MM.1S (cell line): ENCODE results near the gene SLC47A1.

Source experiments
- EZH2 ChIP-seq: fragments of 300-600 bp; sonication (generic); optimal IDR thresholded peaks from 2 replicates; pipeline ENCODE3; 2017; ENCODE audit warnings: low read depth, mild to moderate bottlenecking, antibody characterized with exemption, low read length, mixed read lengths
- TF ChIP-seq, protein P1 (sequence below): fragments of 300-600 bp; sonication (generic); IDR thresholded peaks from 2 replicates; pipeline ENCODE4 v1.5.1; 2016; ENCODE audit warnings: antibody characterized with exemption, low read length, mixed read lengths

GRCh38 chr17:19508577-19508867, 25.1 kb upstream of the SLC47A1 start:
- TF ChIP-seq, protein P1, sequence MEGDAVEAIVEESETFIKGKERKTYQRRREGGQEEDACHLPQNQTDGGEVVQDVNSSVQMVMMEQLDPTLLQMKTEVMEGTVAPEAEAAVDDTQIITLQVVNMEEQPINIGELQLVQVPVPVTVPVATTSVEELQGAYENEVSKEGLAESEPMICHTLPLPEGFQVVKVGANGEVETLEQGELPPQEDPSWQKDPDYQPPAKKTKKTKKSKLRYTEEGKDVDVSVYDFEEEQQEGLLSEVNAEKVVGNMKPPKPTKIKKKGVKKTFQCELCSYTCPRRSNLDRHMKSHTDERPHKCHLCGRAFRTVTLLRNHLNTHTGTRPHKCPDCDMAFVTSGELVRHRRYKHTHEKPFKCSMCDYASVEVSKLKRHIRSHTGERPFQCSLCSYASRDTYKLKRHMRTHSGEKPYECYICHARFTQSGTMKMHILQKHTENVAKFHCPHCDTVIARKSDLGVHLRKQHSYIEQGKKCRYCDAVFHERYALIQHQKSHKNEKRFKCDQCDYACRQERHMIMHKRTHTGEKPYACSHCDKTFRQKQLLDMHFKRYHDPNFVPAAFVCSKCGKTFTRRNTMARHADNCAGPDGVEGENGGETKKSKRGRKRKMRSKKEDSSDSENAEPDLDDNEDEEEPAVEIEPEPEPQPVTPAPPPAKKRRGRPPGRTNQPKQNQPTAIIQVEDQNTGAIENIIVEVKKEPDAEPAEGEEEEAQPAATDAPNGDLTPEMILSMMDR = no peak
- no peak for TF ChIP-seq EZH2
